Measurements from ENCODE around the gene NUTM2D. TPM values are rescaled to one million over a fixed set of nuclear protein-coding genes. Genes with fewer than 3 reads are reported as not detected.
"Not testable (repeated sequence)": the region's sequence is repeated elsewhere in the genome, so short reads cannot be mapped to it uniquely, and the experiment has no call there.

The NUTM2D gene
- total RNA-seq (1 to 10 TPM; 1.8 to 2.8 TPM), polyA plus RNA-seq (1 to 10 TPM in 1 of 2 donors, under 1 TPM in 1; 0.21 to 1.5 TPM)

- not testable (repeated sequence) for DNase-seq (ENCODE audit: low spot score); H3K4me1 ChIP-seq (ENCODE audit: control insufficient read depth in 4 of 4, insufficient read depth in 4 of 4, low read length in 3 of 4); H3K36me3 ChIP-seq (ENCODE audit: control insufficient read depth in 4 of 4, insufficient read depth in 3 of 4, low read depth in 1 of 4, low read length in 3 of 4); H3K9ac ChIP-seq (ENCODE audit: low read depth in 1 of 2, low read length in 2 of 2); H3K27me3 ChIP-seq (ENCODE audit: control insufficient read depth in 4 of 4, insufficient read depth in 4 of 4, low read length in 3 of 4); H3K4me3 ChIP-seq (ENCODE audit: low read depth in 1 of 3, low read length in 3 of 3); H3K9me3 ChIP-seq (ENCODE audit: control insufficient read depth in 4 of 4, low read length in 3 of 4); H3K27ac ChIP-seq (ENCODE audit: low read depth in 1 of 2, low read length in 2 of 2)
- no CpG with 5 or more reads among the region's 3 CpGs for WGBS
Observed at GRCh38 chr10:87357444-87357843, at the start of gene NUTM2D. NUTM2D (plus strand) TSS chr10:87357744; CDS start chr10:87358266, 522 bp downstream.

GRCh38 chr10:87308702-87309101 is 48.8 kb upstream of the NUTM2D start:
- H3K36me3 ChIP-seq (ENCODE audit: control insufficient read depth in 4 of 4, insufficient read depth in 3 of 4, low read depth in 1 of 4, low read length in 3 of 4); DNase-seq (ENCODE audit: low spot score); H3K9ac ChIP-seq (ENCODE audit: low read depth in 1 of 2, low read length in 2 of 2); H3K4me1 ChIP-seq (ENCODE audit: control insufficient read depth in 4 of 4, insufficient read depth in 4 of 4, low read length in 3 of 4); H3K4me3 ChIP-seq (ENCODE audit: low read depth in 1 of 3, low read length in 3 of 3); H3K9me3 ChIP-seq (ENCODE audit: control insufficient read depth in 4 of 4, low read length in 3 of 4); H3K27ac ChIP-seq (ENCODE audit: low read depth in 1 of 2, low read length in 2 of 2); H3K27me3 ChIP-seq (ENCODE audit: control insufficient read depth in 4 of 4, insufficient read depth in 4 of 4, low read length in 3 of 4): not testable (repeated sequence)
- WGBS: 91% methylated on average over 1 of the region's 1 CpG

DNA sequence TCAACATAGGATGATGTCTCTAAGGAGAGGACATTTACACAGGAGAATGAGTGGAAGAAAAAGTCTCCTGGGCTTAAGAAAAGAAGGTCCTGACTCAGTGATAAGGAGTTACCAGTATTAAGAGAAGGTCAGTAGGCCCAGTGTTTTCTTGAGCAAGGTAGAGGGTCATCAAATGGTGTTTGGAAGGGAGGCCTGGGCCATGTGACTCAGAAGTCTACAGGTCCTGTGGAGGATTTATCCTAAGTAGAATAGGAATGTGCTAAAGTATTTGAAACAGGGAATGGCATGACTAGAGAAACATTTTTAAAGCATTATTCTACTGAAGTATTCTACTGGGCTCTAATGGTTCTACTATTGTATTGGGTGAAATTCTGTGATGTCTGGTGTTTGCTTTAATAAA is 47.9 kb upstream of the NUTM2D start:
- not testable (repeated sequence) for H3K36me3 ChIP-seq (ENCODE audit: control insufficient read depth in 4 of 4, insufficient read depth in 3 of 4, low read depth in 1 of 4, low read length in 3 of 4); H3K27me3 ChIP-seq (ENCODE audit: control insufficient read depth in 4 of 4, insufficient read depth in 4 of 4, low read length in 3 of 4); H3K4me3 ChIP-seq (ENCODE audit: low read depth in 1 of 3, low read length in 3 of 3); H3K9ac ChIP-seq (ENCODE audit: low read depth in 1 of 2, low read length in 2 of 2); H3K27ac ChIP-seq (ENCODE audit: low read depth in 1 of 2, low read length in 2 of 2); DNase-seq (ENCODE audit: low spot score); H3K9me3 ChIP-seq (ENCODE audit: control insufficient read depth in 4 of 4, low read length in 3 of 4); H3K4me1 ChIP-seq (ENCODE audit: control insufficient read depth in 4 of 4, insufficient read depth in 4 of 4, low read length in 3 of 4)

- 71% methylated on average over 1 of the region's 1 CpG for WGBS
- not testable (repeated sequence) for H3K27ac ChIP-seq (ENCODE audit: low read depth in 1 of 2, low read length in 2 of 2); H3K9me3 ChIP-seq (ENCODE audit: control insufficient read depth in 4 of 4, low read length in 3 of 4); H3K36me3 ChIP-seq (ENCODE audit: control insufficient read depth in 4 of 4, insufficient read depth in 3 of 4, low read depth in 1 of 4, low read length in 3 of 4); H3K9ac ChIP-seq (ENCODE audit: low read depth in 1 of 2, low read length in 2 of 2); H3K4me1 ChIP-seq (ENCODE audit: control insufficient read depth in 4 of 4, insufficient read depth in 4 of 4, low read length in 3 of 4); H3K27me3 ChIP-seq (ENCODE audit: control insufficient read depth in 4 of 4, insufficient read depth in 4 of 4, low read length in 3 of 4); DNase-seq (ENCODE audit: low spot score); H3K4me3 ChIP-seq (ENCODE audit: low read depth in 1 of 3, low read length in 3 of 3)
Observed at GRCh38 chr10:87311521-87311920, 46.0 kb upstream of the NUTM2D start.

GRCh38 chr10:87313649-87314359 is 43.7 kb upstream of the NUTM2D start:
- 64% methylated on average over 3 of the region's 3 CpGs for WGBS

GRCh38 chr10:87314360-87314973 is 43.1 kb upstream of the NUTM2D start:
- H3K9me3 ChIP-seq (ENCODE audit: control insufficient read depth in 4 of 4, low read length in 3 of 4); H3K36me3 ChIP-seq (ENCODE audit: control insufficient read depth in 4 of 4, insufficient read depth in 3 of 4, low read depth in 1 of 4, low read length in 3 of 4); H3K27me3 ChIP-seq (ENCODE audit: control insufficient read depth in 4 of 4, insufficient read depth in 4 of 4, low read length in 3 of 4); H3K9ac ChIP-seq (ENCODE audit: low read depth in 1 of 2, low read length in 2 of 2); H3K4me3 ChIP-seq (ENCODE audit: low read depth in 1 of 3, low read length in 3 of 3); H3K27ac ChIP-seq (ENCODE audit: low read depth in 1 of 2, low read length in 2 of 2); H3K4me1 ChIP-seq (ENCODE audit: control insufficient read depth in 4 of 4, insufficient read depth in 4 of 4, low read length in 3 of 4); DNase-seq (ENCODE audit: low spot score): not testable (repeated sequence)
- 68% methylated on average over 3 of the region's 4 CpGs for WGBS

More at GRCh38 chr10:87313649-87314359, 43.7 kb upstream of the NUTM2D start:
- H3K4me3 ChIP-seq (ENCODE audit: low read depth in 1 of 3, low read length in 3 of 3); H3K9me3 ChIP-seq (ENCODE audit: control insufficient read depth in 4 of 4, low read length in 3 of 4); H3K27me3 ChIP-seq (ENCODE audit: control insufficient read depth in 4 of 4, insufficient read depth in 4 of 4, low read length in 3 of 4); H3K27ac ChIP-seq (ENCODE audit: low read depth in 1 of 2, low read length in 2 of 2); H3K9ac ChIP-seq (ENCODE audit: low read depth in 1 of 2, low read length in 2 of 2); H3K4me1 ChIP-seq (ENCODE audit: control insufficient read depth in 4 of 4, insufficient read depth in 4 of 4, low read length in 3 of 4); DNase-seq (ENCODE audit: low spot score); H3K36me3 ChIP-seq (ENCODE audit: control insufficient read depth in 4 of 4, insufficient read depth in 3 of 4, low read depth in 1 of 4, low read length in 3 of 4): not testable (repeated sequence)

DNA sequence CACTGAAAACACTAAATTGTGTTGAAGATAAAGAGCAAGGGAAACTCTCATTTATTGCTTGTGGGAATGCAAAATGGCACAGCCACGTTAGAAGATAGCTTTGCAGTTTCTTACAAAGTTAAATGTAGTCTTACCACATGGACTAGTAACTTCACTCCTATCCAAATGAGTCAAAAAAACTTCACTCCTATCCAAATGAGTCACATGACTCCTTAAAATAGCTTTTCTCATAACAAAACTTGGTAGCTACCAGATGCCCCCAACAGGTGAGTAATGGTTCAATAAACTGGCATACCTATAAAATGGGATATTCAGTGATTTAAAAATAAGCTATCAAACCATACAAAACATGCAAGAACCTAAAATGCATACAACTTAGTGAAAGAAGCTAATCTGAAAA is 36.0 kb upstream of the NUTM2D start:
- H3K36me3 ChIP-seq (ENCODE audit: control insufficient read depth in 4 of 4, insufficient read depth in 3 of 4, low read depth in 1 of 4, low read length in 3 of 4); H3K9me3 ChIP-seq (ENCODE audit: control insufficient read depth in 4 of 4, low read length in 3 of 4); H3K27ac ChIP-seq (ENCODE audit: low read depth in 1 of 2, low read length in 2 of 2); DNase-seq (ENCODE audit: low spot score); H3K4me1 ChIP-seq (ENCODE audit: control insufficient read depth in 4 of 4, insufficient read depth in 4 of 4, low read length in 3 of 4); H3K27me3 ChIP-seq (ENCODE audit: control insufficient read depth in 4 of 4, insufficient read depth in 4 of 4, low read length in 3 of 4); H3K4me3 ChIP-seq (ENCODE audit: low read depth in 1 of 3, low read length in 3 of 3); H3K9ac ChIP-seq (ENCODE audit: low read depth in 1 of 2, low read length in 2 of 2): not testable (repeated sequence)
- 88% methylated on average over 1 of the region's 1 CpG for WGBS

GRCh38 chr10:87324559-87324958 is 33.0 kb upstream of the NUTM2D start:
- H3K27me3 ChIP-seq (ENCODE audit: control insufficient read depth in 4 of 4, insufficient read depth in 4 of 4, low read length in 3 of 4); H3K9me3 ChIP-seq (ENCODE audit: control insufficient read depth in 4 of 4, low read length in 3 of 4); H3K4me1 ChIP-seq (ENCODE audit: control insufficient read depth in 4 of 4, insufficient read depth in 4 of 4, low read length in 3 of 4); H3K9ac ChIP-seq (ENCODE audit: low read depth in 1 of 2, low read length in 2 of 2); DNase-seq (ENCODE audit: low spot score); H3K27ac ChIP-seq (ENCODE audit: low read depth in 1 of 2, low read length in 2 of 2); H3K36me3 ChIP-seq (ENCODE audit: control insufficient read depth in 4 of 4, insufficient read depth in 3 of 4, low read depth in 1 of 4, low read length in 3 of 4); H3K4me3 ChIP-seq (ENCODE audit: low read depth in 1 of 3, low read length in 3 of 3): not testable (repeated sequence)
- WGBS: over 99% methylated on average over 4 of the region's 5 CpGs
